H9 (cell line): ENCODE data around the gene CPLX1. TPM values are rescaled to one million over a fixed set of nuclear protein-coding genes. Genes with fewer than 3 reads are reported as not detected.

ENCODE experiments used
- DNase-seq: peaks from one replicate; pipeline ENCODE4 v3.0.0-alpha.2; 2017
- H2AFZ ChIP-seq: one replicate; pipeline ENCODE4 v1.6.1; 2013; ENCODE audit warnings: mild to moderate bottlenecking, low read length, control low read depth, moderate library complexity
- H2AK5ac ChIP-seq: 2 replicates; pipeline ENCODE4 v1.6.1; 2013; ENCODE audit warnings: low read length, control low read depth, mixed read lengths; ENCODE audit not compliant: insufficient read length
- H2BK120ac ChIP-seq: one replicate; pipeline ENCODE4 v1.6.1; 2013; ENCODE audit warnings: low read depth, mild to moderate bottlenecking, low read length, control low read depth, inconsistent platforms; ENCODE audit not compliant: poor library complexity, severe bottlenecking
- H2BK12ac ChIP-seq: 2 replicates; pipeline ENCODE4 v1.6.1; 2013; ENCODE audit warnings: low read length, control low read depth, mixed read lengths, low read depth; ENCODE audit not compliant: insufficient read length
- H2BK15ac ChIP-seq: 2 replicates; pipeline ENCODE4 v1.6.1; 2013; ENCODE audit warnings: low read depth, low read length, control low read depth
- H2BK20ac ChIP-seq: one replicate; pipeline ENCODE4 v1.6.1; 2013; ENCODE audit warnings: low read depth, mild to moderate bottlenecking, low read length, control low read depth, inconsistent platforms; ENCODE audit not compliant: poor library complexity, severe bottlenecking
- H2BK5ac ChIP-seq: 2 replicates; pipeline ENCODE4 v1.6.1; 2013; ENCODE audit warnings: low read length, control low read depth, mixed read lengths; ENCODE audit not compliant: insufficient read length
- H3K14ac ChIP-seq: 2 replicates; pipeline ENCODE4 v1.6.1; 2013; ENCODE audit warnings: low read length, control low read depth; ENCODE audit not compliant: insufficient read depth
- H3K18ac ChIP-seq: 2 replicates; pipeline ENCODE4 v1.6.1; 2013; ENCODE audit warnings: low read depth, mild to moderate bottlenecking, mixed read lengths, low read length, control low read depth; ENCODE audit not compliant: insufficient read length
- H3K23ac ChIP-seq: 2 replicates; pipeline ENCODE4 v1.6.1; 2013; ENCODE audit warnings: low read length, control low read depth, mixed read lengths, low read depth; ENCODE audit not compliant: insufficient read length
- H3K23me2 ChIP-seq: 2 replicates; pipeline ENCODE4 v1.6.1; 2013; ENCODE audit warnings: low read depth, mild to moderate bottlenecking, mixed read lengths, low read length, control low read depth; ENCODE audit not compliant: insufficient read length, poor library complexity, severe bottlenecking
- H3K27ac ChIP-seq: 2 replicates; pipeline ENCODE4 v1.5.1; 2013; ENCODE audit warnings: low read length, control low read depth, mixed read lengths, low read depth; ENCODE audit not compliant: insufficient read length
- H3K27me3 ChIP-seq: 2 replicates; pipeline ENCODE4 v1.6.1; 2013; ENCODE audit warnings: low read length, control low read depth, inconsistent platforms; ENCODE audit not compliant: insufficient read depth
- H3K4ac ChIP-seq: 2 replicates; pipeline ENCODE4 v1.6.1; 2013; ENCODE audit warnings: low read depth, mild to moderate bottlenecking, control low read depth, inconsistent platforms, low read length, moderate library complexity
- H3K4me1 ChIP-seq: 2 replicates; pipeline ENCODE4 v1.6.1; 2013; ENCODE audit warnings: low read length, control low read depth, inconsistent platforms; ENCODE audit not compliant: insufficient read depth
- H3K4me2 ChIP-seq: 2 replicates; pipeline ENCODE4 v1.6.1; 2013; ENCODE audit warnings: low read length, control low read depth, mixed read lengths; ENCODE audit not compliant: insufficient read length, insufficient read depth
- H3K56ac ChIP-seq: 2 replicates; pipeline ENCODE4 v1.6.1; 2013; ENCODE audit warnings: low read depth, mild to moderate bottlenecking, mixed read lengths, low read length, control low read depth; ENCODE audit not compliant: insufficient read length
- H3K79me1 ChIP-seq: 2 replicates; pipeline ENCODE4 v1.6.1; 2013; ENCODE audit warnings: low read depth, mild to moderate bottlenecking, moderate library complexity, low read length, control low read depth, inconsistent platforms; ENCODE audit not compliant: insufficient read depth, poor library complexity, severe bottlenecking
- H3K79me2 ChIP-seq: 2 replicates; pipeline ENCODE4 v1.6.1; 2013; ENCODE audit warnings: low read length, control low read depth, inconsistent platforms; ENCODE audit not compliant: insufficient read depth
- H3K9ac ChIP-seq: 2 replicates; pipeline ENCODE4 v1.6.1; 2013; ENCODE audit warnings: low read length, control low read depth, mixed read lengths; ENCODE audit not compliant: insufficient read length; ENCODE audit errors: extremely low read depth
- H3K9me3 ChIP-seq: one replicate; pipeline ENCODE4 v1.6.1; 2013; ENCODE audit warnings: low read depth, low read length, inconsistent platforms; ENCODE audit not compliant: control insufficient read depth
- H3T11ph ChIP-seq: one replicate; pipeline ENCODE4 v1.6.1; 2013; ENCODE audit warnings: mild to moderate bottlenecking, low read length, control low read depth, inconsistent platforms
- H4K20me1 ChIP-seq: one replicate; pipeline ENCODE4 v1.6.1; 2013; ENCODE audit not compliant: control insufficient read depth, insufficient read length, insufficient read depth
- H4K5ac ChIP-seq: 2 replicates; pipeline ENCODE4 v1.6.1; 2013; ENCODE audit warnings: low read depth, mild to moderate bottlenecking, mixed read lengths, low read length, control low read depth; ENCODE audit not compliant: insufficient read length
- H4K8ac ChIP-seq: replicated peaks from 2 replicates; pipeline ENCODE4 v1.6.1; 2013; ENCODE audit warnings: low read length, control low read depth, mixed read lengths, low read depth; ENCODE audit not compliant: insufficient read length
- H4K91ac ChIP-seq: 2 replicates; pipeline ENCODE4 v1.6.1; 2013; ENCODE audit warnings: low read depth, mild to moderate bottlenecking, moderate library complexity, mixed read lengths, low read length, control low read depth; ENCODE audit not compliant: insufficient read length
- H3K27ac Mint-ChIP-seq, 3 experiments: 2 replicates in 2 of 3; 3 replicates in 1 of 3; pipeline ENCODE4 v1.8.0; 2020 to 2021; ENCODE audit warnings: mixed read lengths in 3 of 3, mild to moderate bottlenecking in 1 of 3, moderate library complexity in 1 of 3
- H3K27me3 Mint-ChIP-seq: 2 replicates; pipeline ENCODE4 v1.8.0; 2021; ENCODE audit warnings: low read depth, mild to moderate bottlenecking, moderate library complexity, mixed read lengths
- H3K36me3 Mint-ChIP-seq, 3 experiments: 2 replicates in 2 of 3; 3 replicates in 1 of 3; pipeline ENCODE4 v1.8.0; 2020 to 2021; ENCODE audit warnings: low read depth in 3 of 3, mixed read lengths in 3 of 3; ENCODE audit not compliant: insufficient read depth in 1 of 3
- H3K4me1 Mint-ChIP-seq, 2 experiments: 2 replicates each; pipeline ENCODE4 v1.8.0; 2020; ENCODE audit warnings: mixed read lengths in 2 of 2
- H3K4me3 Mint-ChIP-seq, 2 experiments: 2 replicates in 1 of 2; 3 replicates in 1 of 2; pipeline ENCODE4 v1.8.0; 2020 to 2021; ENCODE audit warnings: mild to moderate bottlenecking in 2 of 2, mixed read lengths in 2 of 2, moderate library complexity in 1 of 2
- H3K9me3 Mint-ChIP-seq, 2 experiments: 2 replicates in 1 of 2; 3 replicates in 1 of 2; pipeline ENCODE4 v1.8.0; 2020; ENCODE audit warnings: mild to moderate bottlenecking in 2 of 2, mixed read lengths in 2 of 2, moderate library complexity in 1 of 2
- WGBS: extraction: QIAGEN DNeasy Blood & Tissue Kit; methylation state at CpG from one replicate; pipeline ENCODE4 v1.1.7; 2013; ENCODE audit warnings: missing lambda C conversion rate, low lambda C conversion rate, mixed read lengths; ENCODE audit not compliant: insufficient read length; ENCODE audit errors: extremely low coverage; 5-methylcytosine and 5-hydroxymethylcytosine counted together
- total RNA-seq: library from RNA; stranded (reverse); gene quantifications from 2 replicates; pipeline ENCODE4 v1.2.1, GENCODE V29; 2021
- TF ChIP-seq, protein P1 (sequence below): fragments of 200-600 bp; sonication (generic); conservative IDR thresholded peaks from 3 replicates; pipeline ENCODE4 v1.8.0; 2021; ENCODE audit warnings: antibody characterized with exemption, mild to moderate bottlenecking

CPLX1 gene
- total RNA-seq, 1 experiment from 2014 or later, result 0.90 TPM

DNA sequence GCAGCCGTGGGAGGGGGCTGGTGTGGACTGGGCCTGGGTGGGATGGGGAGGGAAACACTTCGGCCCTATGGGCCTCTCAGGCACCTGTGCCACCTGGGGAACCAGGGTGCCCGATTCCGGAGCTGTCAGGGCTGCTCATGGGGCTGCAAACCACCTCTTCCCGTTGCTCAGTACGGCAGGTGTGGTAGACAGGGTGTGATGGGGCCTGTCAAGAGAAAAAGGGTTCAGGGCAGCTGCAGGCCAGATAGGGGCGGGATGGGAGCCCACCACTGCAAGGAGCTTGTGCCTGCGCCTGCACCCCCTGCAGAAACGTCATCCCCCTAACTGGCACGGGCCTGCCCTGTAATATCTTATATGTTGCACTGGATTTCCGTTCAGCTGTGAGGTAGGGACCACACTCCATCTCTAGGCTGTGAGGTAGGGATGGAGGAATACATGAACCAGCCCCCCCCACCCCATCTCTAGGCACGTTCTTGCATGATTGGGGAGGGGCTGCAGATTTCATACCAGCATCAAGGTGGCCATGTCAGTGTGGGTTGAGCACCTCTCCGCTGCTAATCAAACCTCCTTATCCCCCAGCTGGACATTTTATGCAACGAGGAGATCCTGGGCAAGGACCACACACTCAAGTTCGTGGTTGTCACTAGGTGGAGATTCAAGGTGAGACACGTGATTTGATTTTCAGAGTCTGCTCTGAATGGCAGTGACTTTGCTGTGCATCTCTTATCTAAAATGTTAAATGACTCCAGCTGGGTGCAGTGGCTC lies 61.3 kb downstream of the CPLX1 start:
- Histone ChIP-seq H3K79me1 (no peaks in the 10 kb centered on the region), H3K79me2 (peaks cover 1% of the 10 kb centered on the region; the same call in 1 of the 2 replicates), H3K27ac (no peak overlapping the region), H3K4ac (no peak overlapping the region), H3K56ac (no peak overlapping the region), H4K8ac (no peak overlapping the region), H2BK20ac (no peak overlapping the region), H4K20me1 (no peaks in the 10 kb centered on the region), H3K9me3 (no peaks in the 10 kb centered on the region), H3K18ac (no peak overlapping the region), H3K27me3 (no peaks in the 10 kb centered on the region), H2AK5ac (no peak overlapping the region), H2BK12ac (no peak overlapping the region), H2BK120ac (no peak overlapping the region), H3K4me2 (no peak overlapping the region), H4K5ac (no peak overlapping the region), H3K9ac (no peak overlapping the region), H3K4me1 (no peaks in the 10 kb centered on the region), H3K23me2 (no peaks in the 10 kb centered on the region), H2BK15ac (no peak overlapping the region), H4K91ac (no peak overlapping the region), H2BK5ac (no peak overlapping the region), H3K14ac (no peak overlapping the region), H3K23ac (no peak overlapping the region), H3T11ph (no peak overlapping the region), H2AFZ (no peak overlapping the region)
- TF ChIP-seq, protein P1, sequence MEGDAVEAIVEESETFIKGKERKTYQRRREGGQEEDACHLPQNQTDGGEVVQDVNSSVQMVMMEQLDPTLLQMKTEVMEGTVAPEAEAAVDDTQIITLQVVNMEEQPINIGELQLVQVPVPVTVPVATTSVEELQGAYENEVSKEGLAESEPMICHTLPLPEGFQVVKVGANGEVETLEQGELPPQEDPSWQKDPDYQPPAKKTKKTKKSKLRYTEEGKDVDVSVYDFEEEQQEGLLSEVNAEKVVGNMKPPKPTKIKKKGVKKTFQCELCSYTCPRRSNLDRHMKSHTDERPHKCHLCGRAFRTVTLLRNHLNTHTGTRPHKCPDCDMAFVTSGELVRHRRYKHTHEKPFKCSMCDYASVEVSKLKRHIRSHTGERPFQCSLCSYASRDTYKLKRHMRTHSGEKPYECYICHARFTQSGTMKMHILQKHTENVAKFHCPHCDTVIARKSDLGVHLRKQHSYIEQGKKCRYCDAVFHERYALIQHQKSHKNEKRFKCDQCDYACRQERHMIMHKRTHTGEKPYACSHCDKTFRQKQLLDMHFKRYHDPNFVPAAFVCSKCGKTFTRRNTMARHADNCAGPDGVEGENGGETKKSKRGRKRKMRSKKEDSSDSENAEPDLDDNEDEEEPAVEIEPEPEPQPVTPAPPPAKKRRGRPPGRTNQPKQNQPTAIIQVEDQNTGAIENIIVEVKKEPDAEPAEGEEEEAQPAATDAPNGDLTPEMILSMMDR, result no peak
- peaks cover 9 to 29% of the 10 kb centered on the region in 2 experiments for H3K9me3 Mint-ChIP-seq
- peaks cover 6% of the 10 kb centered on the region for H3K27me3 Mint-ChIP-seq
- DNase-seq, result no peak
- peaks cover 68 to 89% (median 89%) of the 10 kb centered on the region in 3 experiments for H3K36me3 Mint-ChIP-seq
- H3K4me1 Mint-ChIP-seq, result peaks cover 12 to 19% of the 10 kb centered on the region in 2 experiments
- peak overlapping the region in 1 of 3 experiments; percentile 79; a peak in 2 of 7 replicates for H3K27ac Mint-ChIP-seq
- peak overlapping the region in 1 of 2 experiments; percentile 23; a peak in 1 of 5 replicates for H3K4me3 Mint-ChIP-seq
- no CpG with 5 or more reads among the region's 16 CpGs for WGBS
